SH-SY5Y (cell line): ENCODE results near the gene MRPL3.

Experiments
- GATA2 ChIP-seq: IDR thresholded peaks from 2 replicates; pipeline ENCODE4 v1.6.1; 2011; ENCODE audit warnings: mild to moderate bottlenecking, low read depth, low read length
- GATA3 ChIP-seq: IDR thresholded peaks from 2 replicates; pipeline ENCODE4 v1.6.1; 2011; ENCODE audit warnings: low read depth, mild to moderate bottlenecking, low read length, moderate library complexity

MRPL3 gene

DNA sequence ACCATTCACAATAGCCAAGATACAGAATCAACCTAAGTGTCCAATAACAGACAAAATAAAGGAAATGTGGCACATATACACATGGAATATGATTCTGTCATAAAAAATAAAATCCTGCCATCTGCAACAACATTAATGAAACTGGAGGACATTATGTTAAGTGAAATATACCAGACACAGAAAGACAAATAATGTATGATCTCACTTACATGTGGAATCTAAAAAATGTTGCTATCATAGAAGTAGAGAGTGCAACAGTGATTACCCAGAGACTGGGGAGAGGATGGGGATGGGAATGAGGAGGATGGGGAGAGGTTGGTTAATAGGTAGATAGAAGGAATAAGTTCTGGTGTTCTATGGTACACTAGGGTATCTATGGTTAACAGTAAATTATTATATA is 28.7 kb downstream of the MRPL3 start:
- TF ChIP-seq GATA3, result no peak
- no peak for TF ChIP-seq GATA2

DNA sequence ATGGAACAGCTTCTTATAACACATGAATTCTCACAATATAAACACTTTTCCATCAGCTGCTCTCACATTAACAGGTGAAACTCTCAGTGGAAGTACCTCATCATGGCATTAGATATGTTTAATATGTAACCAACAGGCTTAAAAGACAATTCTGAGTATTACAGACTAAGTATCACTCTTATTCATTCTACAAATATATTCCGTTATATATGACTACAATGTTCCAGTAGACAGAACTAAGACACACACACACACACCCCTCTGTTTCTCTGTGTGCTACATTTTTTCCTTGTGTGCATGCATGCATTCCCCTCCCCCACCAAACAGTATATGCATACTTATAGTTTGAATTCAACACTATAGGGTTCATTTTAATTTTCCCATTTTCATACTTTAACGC is 32.4 kb downstream of the MRPL3 start:
- TF ChIP-seq GATA3 (no peak), GATA2 (no peak)

DNA sequence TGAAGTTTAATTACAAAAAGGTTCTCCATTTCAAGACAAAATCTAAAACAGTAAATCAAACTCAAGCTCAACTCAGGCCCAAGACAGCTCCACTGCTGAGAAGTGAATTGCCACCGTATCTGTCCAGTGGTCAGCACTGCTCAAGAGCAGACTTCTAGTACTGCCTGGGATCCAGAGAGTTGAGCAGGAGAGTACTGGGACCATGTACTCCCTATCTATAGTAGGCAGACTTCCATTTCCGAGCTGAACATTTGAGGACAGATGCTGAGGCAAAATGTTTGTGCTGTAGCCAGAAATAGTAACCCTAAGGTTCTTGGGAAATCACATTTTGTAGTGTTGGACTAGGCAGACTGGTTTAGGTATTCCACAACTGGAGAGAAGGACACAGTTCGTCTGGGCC is 44.1 kb downstream of the MRPL3 start:
- TF ChIP-seq GATA2 (no peak), GATA3 (no peak)

DNA sequence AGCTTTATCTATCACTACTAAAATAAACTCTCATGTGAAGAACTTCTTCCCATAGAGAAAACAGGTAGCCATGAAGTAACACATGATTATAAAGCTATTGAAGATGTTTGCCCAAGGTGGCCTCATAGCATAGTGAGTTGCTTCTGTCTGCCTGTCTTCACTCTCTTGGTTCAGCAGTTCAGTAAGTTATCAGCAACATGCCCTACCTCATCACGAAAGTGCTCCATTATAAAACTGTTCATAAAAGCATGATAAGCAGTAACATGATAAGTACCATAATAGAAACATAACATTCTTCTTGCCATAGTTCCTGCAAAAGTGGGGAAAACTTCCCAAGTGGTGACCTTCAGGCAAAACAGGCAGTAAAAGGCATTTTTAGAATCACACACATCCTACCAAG is 45.6 kb downstream of the MRPL3 start:
- TF ChIP-seq GATA3, result no peak
- TF ChIP-seq GATA2, result no peak

DNA sequence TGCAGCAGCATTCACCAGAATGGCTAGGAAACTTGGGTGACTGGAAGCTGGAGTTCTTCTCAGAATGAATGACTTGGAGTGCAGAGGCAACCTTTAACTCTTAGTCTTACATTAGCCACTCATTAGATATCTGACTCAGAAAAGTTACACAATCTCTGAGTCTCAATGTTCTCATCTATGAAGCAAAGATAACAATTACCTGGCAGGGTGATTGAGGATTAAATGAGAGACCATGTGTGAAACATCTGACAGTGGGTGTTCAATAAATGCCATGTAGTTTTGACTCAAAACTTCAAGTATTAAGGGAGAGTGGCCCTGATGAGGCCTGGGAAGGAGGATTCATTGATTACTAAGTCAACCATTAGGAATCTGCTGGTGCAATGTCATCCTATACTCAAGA is 48.3 kb downstream of the MRPL3 start:
- TF ChIP-seq GATA3 (no peak), GATA2 (no peak)

DNA sequence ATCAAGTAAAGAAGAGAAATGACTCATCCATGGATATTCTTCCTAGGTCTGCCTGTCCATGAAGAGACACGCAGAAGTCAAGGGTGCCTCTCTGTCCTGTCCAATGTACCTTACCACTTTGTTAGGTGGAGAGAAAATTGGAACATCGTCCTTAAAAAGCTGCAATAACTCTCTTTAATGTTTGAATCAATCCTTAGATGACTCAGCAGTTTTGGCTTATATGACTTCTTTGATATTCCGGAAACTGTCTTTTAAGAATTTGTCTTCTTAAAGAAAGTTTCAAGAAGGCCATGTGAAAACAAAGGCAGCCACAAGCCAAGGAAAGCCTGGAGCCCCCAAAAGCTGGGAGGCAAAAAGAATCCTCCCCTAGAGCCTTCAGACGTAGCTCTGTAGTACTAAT is 49.2 kb downstream of the MRPL3 start:
- TF ChIP-seq GATA3 (no peak), GATA2 (no peak)

DNA sequence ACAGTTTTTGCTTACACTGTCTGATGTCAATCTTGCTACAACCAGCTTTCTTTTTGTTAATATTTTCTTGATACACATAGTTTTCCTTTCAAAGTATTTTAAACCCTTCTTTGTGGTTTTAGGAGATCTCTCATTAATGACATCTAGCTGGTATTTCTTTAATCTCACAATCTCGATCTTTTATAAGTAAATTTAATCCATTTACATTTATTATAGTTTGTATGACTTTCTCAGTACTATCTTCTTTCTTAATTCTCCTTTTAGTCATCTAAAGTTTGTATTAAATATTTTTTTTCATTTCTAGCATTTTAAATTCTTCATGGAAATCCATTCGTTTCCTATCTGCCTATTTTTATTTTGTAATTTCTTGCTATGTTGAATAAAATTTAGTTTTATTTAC is 55.4 kb downstream of the MRPL3 start:
- TF ChIP-seq GATA3 (no peak), GATA2 (no peak)

DNA sequence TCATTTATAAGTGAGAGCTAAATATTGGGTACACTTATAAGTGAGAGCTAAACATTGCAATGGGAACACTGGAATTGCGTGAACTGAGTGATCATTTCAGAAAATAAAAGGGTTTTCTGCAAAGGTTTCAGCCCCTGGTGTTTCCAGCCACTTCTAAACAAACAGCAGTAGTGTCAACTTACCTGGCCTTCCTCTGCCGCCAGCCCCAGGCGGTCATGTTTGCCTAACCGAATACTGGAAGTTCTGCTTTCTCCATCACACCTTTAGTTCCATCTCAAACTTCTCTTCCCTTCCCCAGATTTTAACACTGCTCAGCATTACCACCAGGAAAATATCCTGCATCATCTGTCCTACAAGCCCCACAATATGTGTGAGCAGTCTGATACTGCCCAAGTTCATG is 58.6 kb downstream of the MRPL3 start:
- no peak for TF ChIP-seq GATA2
- TF ChIP-seq GATA3, result no peak

DNA sequence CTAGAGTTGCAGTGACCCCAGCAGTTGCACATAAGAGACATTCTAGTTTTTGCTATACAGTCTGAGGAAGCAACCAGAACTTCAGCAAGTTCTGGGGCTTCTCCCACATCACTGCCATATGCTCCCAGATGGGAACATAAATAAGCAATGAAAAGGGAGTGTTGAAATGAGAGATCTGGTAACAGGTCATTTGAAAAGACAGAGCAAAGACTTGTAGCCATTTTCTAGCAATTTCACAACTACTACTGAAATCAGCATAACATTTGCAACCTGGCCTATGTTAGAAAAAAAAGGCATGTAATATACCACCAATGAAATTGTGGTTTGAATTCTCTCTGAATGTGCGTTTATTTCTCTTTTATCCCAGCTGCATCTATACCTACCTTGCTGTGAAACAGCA is 63.7 kb downstream of the MRPL3 start:
- TF ChIP-seq GATA2 (no peak), GATA3 (no peak)

DNA sequence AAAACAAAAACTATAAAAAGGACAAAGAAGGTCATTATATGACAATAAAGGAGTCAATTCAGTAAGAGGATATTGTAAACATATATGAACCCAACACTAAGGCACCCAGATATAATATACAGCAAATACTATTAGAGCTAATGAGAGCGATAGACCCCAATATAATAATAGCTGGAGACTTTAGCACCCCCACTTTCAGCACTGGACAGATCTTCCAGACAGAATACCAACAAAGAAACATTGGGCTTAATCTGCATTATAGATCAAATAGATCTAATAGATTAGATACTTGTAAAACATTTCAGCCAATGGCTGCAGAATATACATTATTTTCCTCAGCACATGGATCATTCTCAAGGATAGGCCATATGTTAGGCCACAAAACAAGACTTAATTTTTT is 67.8 kb downstream of the MRPL3 start:
- TF ChIP-seq GATA3 (no peak), GATA2 (no peak)

DNA sequence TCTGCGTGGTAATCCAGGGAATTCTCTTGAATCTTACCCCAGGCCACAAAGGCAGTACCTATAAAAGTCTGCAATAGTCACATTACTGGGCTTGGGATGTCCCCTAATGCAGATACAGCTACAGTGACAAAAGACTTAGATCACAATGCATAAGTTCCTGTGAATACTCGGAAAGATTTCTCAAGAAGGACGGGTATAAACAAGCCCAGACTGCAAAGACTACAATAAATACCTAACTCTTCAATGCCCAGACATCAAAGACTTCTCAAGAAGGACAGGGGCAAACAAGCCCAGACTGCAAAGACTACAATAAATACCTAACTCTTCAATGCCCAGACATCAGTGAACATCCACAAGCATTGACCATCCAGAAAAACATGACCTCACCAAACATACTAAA is 70.3 kb downstream of the MRPL3 start:
- TF ChIP-seq GATA3 (no peak), GATA2 (no peak)

DNA sequence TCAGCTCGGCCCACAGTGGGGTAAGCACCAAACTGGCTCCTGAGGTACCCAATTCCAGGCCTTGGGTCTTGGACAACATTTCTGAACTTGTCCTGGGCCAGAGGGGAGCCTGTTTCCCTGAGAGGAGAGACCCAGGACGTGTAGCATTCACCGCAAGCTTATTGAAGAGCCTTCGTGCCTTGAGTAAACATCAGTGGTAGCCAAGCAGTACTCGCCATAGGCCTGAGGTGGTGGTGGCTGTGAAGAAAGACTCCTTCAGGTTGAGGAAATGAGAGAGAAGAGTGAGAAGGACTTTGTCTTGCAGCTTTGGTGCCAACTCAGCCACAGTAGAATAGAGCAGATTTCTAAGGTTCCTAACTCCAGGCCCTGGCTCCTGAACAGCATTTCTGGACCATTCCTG is 71.0 kb downstream of the MRPL3 start:
- no peak for TF ChIP-seq GATA2
- no peak for TF ChIP-seq GATA3

DNA sequence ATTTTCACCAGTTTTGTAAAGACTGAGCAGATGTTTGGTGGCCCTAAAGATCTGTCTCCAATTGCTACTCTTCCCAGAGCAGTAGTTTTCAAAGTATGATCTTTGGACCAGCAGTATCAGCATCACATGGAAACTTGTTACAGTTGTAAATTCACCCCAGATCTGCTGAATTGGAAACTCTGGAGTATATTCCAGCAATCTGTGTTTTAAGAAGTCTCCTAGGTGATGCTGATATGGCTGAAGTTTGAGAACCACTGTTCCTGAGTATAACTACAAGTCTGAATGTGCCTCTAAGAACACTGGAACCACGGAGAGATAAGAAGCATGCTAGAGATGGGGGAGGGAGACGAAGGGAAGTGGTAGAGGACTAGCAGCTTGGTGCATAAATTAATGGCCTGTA is 75.5 kb downstream of the MRPL3 start:
- TF ChIP-seq GATA2, result no peak
- no peak for TF ChIP-seq GATA3

DNA sequence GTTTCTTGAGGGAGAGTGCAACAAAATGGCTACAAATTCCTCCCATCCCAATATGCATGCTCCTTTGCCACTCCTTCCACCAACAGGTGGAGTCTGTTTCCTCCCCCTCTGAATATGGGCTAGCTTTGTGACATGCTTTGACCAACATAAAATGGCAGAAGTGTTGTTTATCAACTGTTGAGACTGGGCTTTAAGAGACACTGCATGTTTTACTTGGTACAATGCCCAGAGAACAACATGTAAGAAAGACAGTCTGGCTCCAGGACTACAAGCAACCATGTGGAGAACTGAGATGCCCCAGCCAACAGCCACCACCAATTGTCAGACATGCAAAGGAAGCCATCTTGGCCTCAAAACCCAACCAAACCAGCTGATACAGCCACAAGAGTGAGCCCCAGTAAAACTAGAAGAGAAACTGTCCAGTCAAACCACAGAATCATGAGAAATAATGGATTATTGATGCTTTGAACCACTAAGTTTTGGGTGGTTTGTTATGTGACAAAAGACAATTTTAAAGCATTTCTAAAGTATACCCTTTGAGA is 80.7 kb downstream of the MRPL3 start:
- no peak for TF ChIP-seq GATA3
- no peak for TF ChIP-seq GATA2

DNA sequence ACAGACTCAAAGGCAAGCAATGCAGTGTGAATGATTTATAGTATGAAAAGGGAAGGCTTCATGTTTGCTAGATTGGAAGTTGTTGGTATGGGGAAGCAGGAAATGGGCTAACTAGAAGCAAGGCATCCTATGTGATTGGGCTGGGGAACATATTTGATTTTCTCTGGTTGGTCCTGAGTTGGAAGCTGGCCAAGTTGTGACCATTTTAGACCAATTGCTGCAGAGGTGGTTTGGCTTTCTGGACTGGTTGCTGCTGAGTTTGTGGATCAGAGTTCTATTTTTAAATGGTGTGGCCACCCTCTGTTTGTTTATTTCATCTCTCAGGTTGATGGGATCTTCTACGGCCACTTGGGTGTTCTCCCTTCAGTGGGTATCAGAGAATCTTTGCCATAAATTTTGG is 81.5 kb downstream of the MRPL3 start:
- TF ChIP-seq GATA3 (no peak), GATA2 (no peak)

DNA sequence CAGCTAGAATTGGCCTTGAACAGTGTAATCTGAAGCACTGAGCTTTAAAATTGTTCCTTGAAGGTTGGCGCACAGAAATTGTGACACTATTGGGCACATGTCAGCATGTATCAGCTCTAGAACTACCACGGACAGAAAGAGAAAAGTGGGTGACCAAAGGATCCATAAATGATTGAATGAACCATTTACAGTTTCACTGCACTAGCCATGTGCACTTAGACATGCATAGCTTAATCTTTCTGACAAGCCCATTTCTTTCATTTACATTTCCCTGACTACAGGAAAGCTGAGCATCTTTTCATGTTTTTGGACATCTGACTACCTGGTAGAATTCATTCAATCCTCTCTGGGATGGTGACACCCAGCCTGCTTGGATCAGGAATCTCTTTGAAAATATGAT is 85.0 kb downstream of the MRPL3 start:
- TF ChIP-seq GATA2 (no peak), GATA3 (no peak)
